K562 (cell line): Measurements from ENCODE around the gene COX20. TPM values are rescaled to one million over a fixed set of nuclear protein-coding genes. Genes with fewer than 3 reads are reported as not detected.

Source experiments
- ARID1B ChIP-seq: fragments of 450-650 bp; IDR thresholded peaks from 2 replicates; pipeline ENCODE4 v1.6.1; 2016; ENCODE audit warnings: antibody characterized with exemption, mild to moderate bottlenecking, inconsistent platforms
- ARID3B ChIP-seq: fragments of 250-450 bp; sonication (Bioruptor Pico); IDR thresholded peaks from 2 replicates; pipeline ENCODE4 v1.4.0; 2020; ENCODE audit warnings: borderline replicate concordance
- CHAMP1 ChIP-seq: fragments of 450-650 bp; IDR thresholded peaks from 2 replicates; pipeline ENCODE4 v1.6.1; 2016; ENCODE audit warnings: mild to moderate bottlenecking
- E2F6 ChIP-seq, 2 experiments: IDR thresholded peaks; 2 replicates each; pipeline ENCODE4 v1.6.1; 2011; ENCODE audit warnings: borderline replicate concordance in 1 of 2, control low read depth in 1 of 2, low read depth in 1 of 2, low read length in 1 of 2, mild to moderate bottlenecking in 1 of 2, mixed read lengths in 1 of 2, moderate library complexity in 1 of 2; ENCODE audit not compliant: insufficient read depth in 1 of 2, insufficient read length in 1 of 2, poor library complexity in 1 of 2, severe bottlenecking in 1 of 2; ENCODE audit errors: extremely low read depth in 1 of 2
- EP300 ChIP-seq: IDR thresholded peaks from 2 replicates; pipeline ENCODE4 v1.6.1; 2012; ENCODE audit warnings: low read length, improper control_type of control experiment
- HDAC3 ChIP-seq: fragments of 450-650 bp; IDR thresholded peaks from 2 replicates; pipeline ENCODE4 v1.6.1; 2018; ENCODE audit warnings: borderline replicate concordance, mild to moderate bottlenecking, moderate library complexity; ENCODE audit not compliant: partially characterized antibody
- HMG20B ChIP-seq: fragments of 250-450 bp; sonication (Bioruptor Pico); IDR thresholded peaks from 2 replicates; pipeline ENCODE4 v1.5.0; 2021; ENCODE audit warnings: mild to moderate bottlenecking
- MBD1 ChIP-seq: fragments of 250-450 bp; sonication (Bioruptor Pico); IDR thresholded peaks from 2 replicates; pipeline ENCODE4 v1.8.0; 2022; ENCODE audit warnings: inconsistent platforms
- RBFOX2 ChIP-seq: fragments of 200-400 bp; formaldehyde crosslinking; IDR thresholded peaks from 2 replicates; pipeline ENCODE4 v1.6.1; 2017; ENCODE audit warnings: low read depth, mild to moderate bottlenecking, low read length, moderate library complexity
- SFPQ ChIP-seq: fragments of 200-400 bp; formaldehyde crosslinking; IDR thresholded peaks from 2 replicates; pipeline ENCODE4 v1.6.1; 2017; ENCODE audit warnings: mild to moderate bottlenecking, low read depth, low read length, moderate library complexity
- TSHZ1 ChIP-seq: fragments of 250-450 bp; sonication (Bioruptor Pico); IDR thresholded peaks from 2 replicates; pipeline ENCODE4 v1.4.0; 2020; ENCODE audit warnings: mild to moderate bottlenecking, moderate library complexity
- polyA plus RNA-seq, 8 experiments: library from polyadenylated mRNA; depleted of rRNA in 4 of 8; stranded (reverse) in 5 of 8; unstranded in 3 of 8; fragments of >200 nt; fragmentation: Nextera tagmentation in 2 of 8; fragmentation: Illumina TruSeq in 1 of 8; extraction: Ambion mirVana in 2 of 8; extraction: Trizol in 1 of 8; gene quantifications; 2 replicates each; pipeline versions ENCODE4 v1.2.1 to v1.2.3, GENCODE V29; 2011 to 2014; ENCODE audit warnings: inconsistent platforms in 1 of 8, missing spikeins in 1 of 8
- total RNA-seq, 7 experiments: library from RNA; depleted of rRNA in 6 of 7; stranded (reverse); fragments of >200 nt in 6 of 7; fragmentation: Illumina TruSeq in 2 of 7; extraction: Trizol in 2 of 7; gene quantifications; 2 replicates each; pipeline versions ENCODE4 v1.2.1 to v1.2.3, GENCODE V29; 2011 to 2021; ENCODE audit warnings: low replicate concordance in 1 of 7

The COX20 gene
- total and polyA plus RNA-seq, 9 of the 15 experiments (the other 6 are each of a cell fraction or from before 2014, with no cell fraction given) = 41.5 to 192 (median 84.3) TPM

GRCh38 chr1:244835276-244836134 is at the start of gene COX20 (continued):
- TF ChIP-seq MBD1 (CRISPR knock-in tag) = no peak
- no peak for TF ChIP-seq TSHZ1 (CRISPR knock-in tag)
- peak; percentile 88; the same call in 1 of the 2 replicates for TF ChIP-seq HMG20B (CRISPR knock-in tag)
- 0 out of 2 replicates have a peak, but pooled peaks have one; percentile 40 for TF ChIP-seq EP300
- TF ChIP-seq CHAMP1 = 0 out of 2 replicates have a peak, but pooled peaks have one; percentile 49
- TF ChIP-seq ARID1B = 0 out of 2 replicates have a peak, but pooled peaks have one; percentile 11
- no peak for TF ChIP-seq SFPQ
- TF ChIP-seq E2F6 (IDR thresholded peaks at IDR 0.05; ENCODE audit: borderline replicate concordance in 1 of 2, extremely low read depth in 1 of 2, insufficient read depth in 1 of 2, insufficient read length in 1 of 2, low read depth in 1 of 2, low read length in 1 of 2, poor library complexity in 1 of 2, severe bottlenecking in 1 of 2) = peak in 1 of 2 experiments; percentile 75
- peak; percentile 10; the same call in 1 of the 2 replicates for TF ChIP-seq ARID3B (CRISPR knock-in tag)
- TF ChIP-seq RBFOX2 = peak; percentile 95
- peak; percentile 55 for TF ChIP-seq HDAC3
